Ovary (tissue), 9 donors: ENCODE measurements around the gene MIER2. TPM values are rescaled to one million over a fixed set of nuclear protein-coding genes. Genes with fewer than 3 reads are reported as not detected.

Experiments
- DNase-seq, 5 donors: peaks; one replicate each; pipeline ENCODE4 v3.0.0-alpha.2; 2019 to 2020
- H3K27ac ChIP-seq, 2 donors: fragments of 200-600 bp; one replicate each; pipeline versions ENCODE4 v1.5.1 to v1.8.0; 2019 to 2022
- H3K27me3 ChIP-seq: fragments of 200-600 bp; one replicate; pipeline ENCODE4 v1.8.0; 2022
- H3K36me3 ChIP-seq: fragments of 200-600 bp; sonication (generic); one replicate; pipeline ENCODE4 v1.5.1; 2019
- H3K4me1 ChIP-seq: one replicate; pipeline ENCODE4 v1.8.1; 2013; ENCODE audit warnings: mild to moderate bottlenecking, moderate library complexity; ENCODE audit not compliant: insufficient read depth
- H3K4me3 ChIP-seq: fragments of 200-600 bp; sonication (generic); one replicate; pipeline ENCODE4 v1.5.1; 2017
- H3K9me3 ChIP-seq, 2 donors: fragments of 200-600 bp in 1 of 2; sonication (generic) in 1 of 2; one replicate each; pipeline versions ENCODE4 v1.5.1 to v1.8.1; 2013 to 2019; ENCODE audit warnings: mild to moderate bottlenecking in 1 of 2, moderate library complexity in 1 of 2
- CTCF ChIP-seq, 3 donors: fragments of 450-650 bp in 2 of 3; fragments of 200-600 bp in 1 of 3; IDR thresholded peaks; one replicate each; pipeline versions ENCODE4 v1.5.1 to v1.8.0; 2016 to 2022; ENCODE audit warnings: antibody characterized with exemption in 3 of 3, mild to moderate bottlenecking in 1 of 3
- EP300 ChIP-seq: sonication (generic); formaldehyde crosslinking; IDR thresholded peaks from one replicate; pipeline ENCODE4 v1.6.1; 2017; ENCODE audit warnings: antibody characterized with exemption
- POLR2A ChIP-seq: fragments of 450-650 bp; IDR thresholded peaks from one replicate; pipeline ENCODE4 v1.6.1; 2017; ENCODE audit warnings: antibody characterized with exemption, mild to moderate bottlenecking, moderate library complexity
- WGBS, 3 donors: extraction: QIAGEN DNeasy Blood & Tissue Kit in 1 of 3; methylation state at CpG; one replicate each; pipeline versions ENCODE4 v1.1.5 to v1.1.7; 2013 to 2017; 5-methylcytosine and 5-hydroxymethylcytosine counted together
- intact Hi-C, 4 donors: fragments of 100-400 bp; cut with DNase I; formaldehyde crosslinking; loops; one replicate each; pipeline versions ENCODE4 v1.11.0 to v1.15.1; 2022 to 2023
- polyA plus RNA-seq, 2 donors: library from polyadenylated mRNA; stranded (reverse); fragments of 200-250 nt in 1 of 2; fragments of 350-450 nt in 1 of 2; fragmentation: Illumina TruSeq in 1 of 2; extraction: RNeasy Lipid Tissue Mini Kit (QIAGEN cat#74804) in 1 of 2; gene quantifications; one replicate each; pipeline ENCODE4 v1.2.3, GENCODE V29; 2013 to 2014
- total RNA-seq, 7 donors: library from RNA; depleted of rRNA in 2 of 7; stranded (reverse); fragments of >200 nt in 2 of 7; fragmentation: NEBNext Ultra II Directional in 3 of 7; extraction: Animal tissue kit (Norgen Biotek cat#: 25700) in 3 of 7; gene quantifications; one replicate each; pipeline versions ENCODE4 v1.1.0 to v1.2.4, GENCODE V29; 2016 to 2023
- donor health status: DM: no; HTN: no; CAD: no; lungs with moderate emphysema.
- donor health status: DM: no; HTN: no; CAD: no.
- donor health status: Bipolar disorder and iron deficiency.
- donor health status: DM: yes; HTN: yes; CAD: no.
- donor health status: DM: no; HTN: no; CAD: no.
- donor health status: DM: yes; HTN: yes; CAD: no.

The MIER2 gene
- total and polyA plus RNA-seq, 9 donors: 9.8 to 29.6 (median 21.7) TPM

DNA sequence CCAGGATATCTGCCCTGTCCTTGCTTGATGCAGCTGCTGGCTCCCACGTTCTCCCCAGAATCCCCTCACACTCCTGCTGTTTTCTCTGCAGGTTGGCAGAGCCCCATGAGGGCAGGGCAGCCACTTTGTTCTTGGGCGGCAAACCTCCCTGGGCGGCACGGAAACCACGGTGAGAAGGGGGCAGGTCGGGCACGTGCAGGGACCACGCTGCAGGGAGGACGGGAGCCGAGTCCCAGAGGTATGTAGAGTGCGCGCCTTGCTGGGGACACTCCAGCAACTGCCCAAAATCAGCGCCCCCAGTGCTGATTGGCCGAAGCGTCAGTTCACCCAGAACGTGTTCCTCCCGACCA, 30.3 kb upstream of the MIER2 start:
- no peak for TF ChIP-seq CTCF (IDR thresholded peaks at IDR 0.05)
- 74 to 82% (median 81%) methylated on average over 17 of the region's 17 CpGs for WGBS, 3 donors
- Histone ChIP-seq H3K27me3 (no peaks in the 10 kb centered on the region), H3K36me3 (no peaks in the 10 kb centered on the region), H3K9me3 (no peaks in the 10 kb centered on the region), H3K4me1 (peaks cover 2% of the 10 kb centered on the region), H3K4me3 (no peak overlapping the region), H3K27ac (no peak overlapping the region)
- intact Hi-C loops: loop anchor here in 1 of 4 donors (10.0 kb wide), 1 partner anchor 60 kb away; no protein-coding TSS in a partner anchor
- peak in 1 of 5 donors; percentile 26 for DNase-seq

GRCh38 chr19:374183-374885, 29.7 kb upstream of the MIER2 start:
- no peaks in the 10 kb centered on the region for H3K9me3 ChIP-seq
- intact Hi-C loops: loop anchor here in 1 of 4 donors (10.0 kb wide), 1 partner anchor 60 kb away; no protein-coding TSS in a partner anchor
- H3K36me3 ChIP-seq: no peaks in the 10 kb centered on the region
- TF ChIP-seq CTCF (IDR thresholded peaks at IDR 0.05): no peak
- no peak for TF ChIP-seq EP300
- no peak for TF ChIP-seq POLR2A
- peaks cover 2% of the 10 kb centered on the region for H3K4me1 ChIP-seq
- H3K27ac ChIP-seq: no peak overlapping the region
- 64 to 66% (median 65%) methylated on average over 21 to 23 of the region's 23 CpGs for WGBS, 3 donors
- H3K4me3 ChIP-seq: no peak overlapping the region
- no peaks in the 10 kb centered on the region for H3K27me3 ChIP-seq
- peak in 1 of 5 donors; percentile 26 for DNase-seq

- Histone ChIP-seq H3K9me3 (no peaks in the 10 kb centered on the region), H3K27ac (no peak overlapping the region), H3K27me3 (no peaks in the 10 kb centered on the region), H3K4me3 (no peak overlapping the region), H3K36me3 (no peaks in the 10 kb centered on the region), H3K4me1 (peaks cover 2% of the 10 kb centered on the region)
- intact Hi-C loops: loop anchor here in 1 of 4 donors (10.0 kb wide), 1 partner anchor 59 kb away; no protein-coding TSS in a partner anchor
- DNase-seq: peak in 1 of 5 donors; percentile 29
- TF ChIP-seq EP300 (no peak), CTCF (IDR thresholded peaks at IDR 0.05) (no peak), POLR2A (no peak)
- 68 to 80% (median 75%) methylated on average over 24 of the region's 24 CpGs for WGBS, 3 donors
Observed at GRCh38 chr19:373391-374182, 29.0 kb upstream of the MIER2 start.

GRCh38 chr19:372306-372890, 27.8 kb upstream of the MIER2 start:
- Histone ChIP-seq H3K4me1 (peaks cover 2% of the 10 kb centered on the region), H3K4me3 (no peak overlapping the region), H3K9me3 (no peaks in the 10 kb centered on the region), H3K27me3 (no peaks in the 10 kb centered on the region), H3K27ac (no peak overlapping the region), H3K36me3 (no peaks in the 10 kb centered on the region)
- 4 to 14% (median 6%) methylated on average over 14 of the region's 14 CpGs for WGBS, 3 donors
- DNase-seq: peak; percentile 28 to 80 (median 49)
- TF ChIP-seq POLR2A (no peak), CTCF (IDR thresholded peaks at IDR 0.05) (no peak), EP300 (no peak)
- intact Hi-C loops: loop anchor here in 1 of 4 donors (10.0 kb wide), 1 partner anchor 58 kb away; no protein-coding TSS in a partner anchor
